K562 (cell line): ENCODE data around the gene ERAL1. TPM values are rescaled to one million over a fixed set of nuclear protein-coding genes. Genes with fewer than 3 reads are reported as not detected.

Experiments
- BRCA1 ChIP-seq, 2 experiments: fragments of 450-650 bp in 1 of 2; sonication (generic) in 1 of 2; formaldehyde crosslinking in 1 of 2; IDR thresholded peaks; 2 replicates each; pipeline versions ENCODE4 v1.5.0 to v1.6.1; 2017 to 2020; ENCODE audit warnings: mild to moderate bottlenecking in 1 of 2, missing genetic modification reagents in 1 of 2
- BRF1 ChIP-seq: IDR thresholded peaks from 3 replicates; pipeline ENCODE4 v1.6.1; 2011; ENCODE audit warnings: borderline replicate concordance, mild to moderate bottlenecking; ENCODE audit not compliant: insufficient read length; ENCODE audit errors: extremely low read depth
- DACH1 ChIP-seq: fragments of 450-650 bp; IDR thresholded peaks from 2 replicates; pipeline ENCODE4 v1.6.1; 2018; ENCODE audit not compliant: partially characterized antibody
- GATAD2A ChIP-seq: fragments of 450-650 bp; IDR thresholded peaks from 2 replicates; pipeline ENCODE4 v1.6.1; 2017
- GTF2F1 ChIP-seq: IDR thresholded peaks from 2 replicates; pipeline ENCODE4 v1.6.1; 2011; ENCODE audit warnings: low read depth, low read length, improper control_type of control experiment
- NELFE ChIP-seq: IDR thresholded peaks from 2 replicates; pipeline ENCODE4 v1.6.1; 2011; ENCODE audit warnings: mild to moderate bottlenecking; ENCODE audit not compliant: insufficient read depth, insufficient read length
- POLR2H ChIP-seq: IDR thresholded peaks from 2 replicates; pipeline ENCODE4 v1.6.1; 2016; ENCODE audit warnings: missing genetic modification characterization, low read depth, mild to moderate bottlenecking, control low read depth, missing compliant biosample characterization, moderate library complexity
- SREBF1 ChIP-seq: fragments of 150-350 bp; IDR thresholded peaks from 2 replicates; pipeline ENCODE4 v1.6.1; 2014; ENCODE audit warnings: antibody characterized with exemption, low read depth, low read length, borderline replicate concordance
- SUPT5H ChIP-seq: fragments of 450-650 bp; IDR thresholded peaks from 2 replicates; pipeline ENCODE4 v1.6.1; 2016
- ZNF184 ChIP-seq: sonication (generic); formaldehyde crosslinking; IDR thresholded peaks from 2 replicates; pipeline ENCODE4 v1.5.0; 2020; ENCODE audit warnings: missing genetic modification reagents
- ZNF197 ChIP-seq: fragments of 200-800 bp; sonication (Bioruptor generic); IDR thresholded peaks from 2 replicates; pipeline ENCODE4 v1.6.1; 2016; ENCODE audit warnings: low read depth, missing genetic modification characterization, missing compliant biosample characterization
- polyA plus RNA-seq, 8 experiments: library from polyadenylated mRNA; depleted of rRNA in 4 of 8; stranded (reverse) in 5 of 8; unstranded in 3 of 8; fragments of >200 nt; fragmentation: Nextera tagmentation in 2 of 8; fragmentation: Illumina TruSeq in 1 of 8; extraction: Ambion mirVana in 2 of 8; extraction: Trizol in 1 of 8; gene quantifications; 2 replicates each; pipeline versions ENCODE4 v1.2.1 to v1.2.3, GENCODE V29; 2011 to 2014; ENCODE audit warnings: inconsistent platforms in 1 of 8, missing spikeins in 1 of 8
- total RNA-seq, 7 experiments: library from RNA; depleted of rRNA in 6 of 7; stranded (reverse); fragments of >200 nt in 6 of 7; fragmentation: Illumina TruSeq in 2 of 7; extraction: Trizol in 2 of 7; gene quantifications; 2 replicates each; pipeline versions ENCODE4 v1.2.1 to v1.2.3, GENCODE V29; 2011 to 2021; ENCODE audit warnings: low replicate concordance in 1 of 7
- TF ChIP-seq, protein P1 (sequence below): fragments of 450-650 bp; formaldehyde crosslinking; IDR thresholded peaks from 2 replicates; pipeline ENCODE4 v1.4.0; 2022; ENCODE audit warnings: missing genetic modification characterization
- TF ChIP-seq, protein P2 (sequence below): fragments of 450-650 bp; IDR thresholded peaks from 2 replicates; pipeline ENCODE4 v1.6.1; 2016; ENCODE audit warnings: low read depth
- TF ChIP-seq, protein P3 (sequence below): fragments of 450-650 bp; conservative IDR thresholded peaks from 2 replicates; pipeline ENCODE4 v1.6.1; 2016; ENCODE audit warnings: missing genetic modification characterization, low read depth, mild to moderate bottlenecking, missing compliant biosample characterization, moderate library complexity
- TF ChIP-seq, protein P4 (sequence below): sonication (generic); formaldehyde crosslinking; IDR thresholded peaks from 2 replicates; pipeline ENCODE4 v1.8.0; 2023; ENCODE audit warnings: mild to moderate bottlenecking, missing genetic modification reagents

ERAL1 gene
- total and polyA plus RNA-seq, 9 of the 15 experiments (the other 6 are each of a cell fraction or from before 2014, with no cell fraction given), result 37.5 to 351 (median 106) TPM

DNA sequence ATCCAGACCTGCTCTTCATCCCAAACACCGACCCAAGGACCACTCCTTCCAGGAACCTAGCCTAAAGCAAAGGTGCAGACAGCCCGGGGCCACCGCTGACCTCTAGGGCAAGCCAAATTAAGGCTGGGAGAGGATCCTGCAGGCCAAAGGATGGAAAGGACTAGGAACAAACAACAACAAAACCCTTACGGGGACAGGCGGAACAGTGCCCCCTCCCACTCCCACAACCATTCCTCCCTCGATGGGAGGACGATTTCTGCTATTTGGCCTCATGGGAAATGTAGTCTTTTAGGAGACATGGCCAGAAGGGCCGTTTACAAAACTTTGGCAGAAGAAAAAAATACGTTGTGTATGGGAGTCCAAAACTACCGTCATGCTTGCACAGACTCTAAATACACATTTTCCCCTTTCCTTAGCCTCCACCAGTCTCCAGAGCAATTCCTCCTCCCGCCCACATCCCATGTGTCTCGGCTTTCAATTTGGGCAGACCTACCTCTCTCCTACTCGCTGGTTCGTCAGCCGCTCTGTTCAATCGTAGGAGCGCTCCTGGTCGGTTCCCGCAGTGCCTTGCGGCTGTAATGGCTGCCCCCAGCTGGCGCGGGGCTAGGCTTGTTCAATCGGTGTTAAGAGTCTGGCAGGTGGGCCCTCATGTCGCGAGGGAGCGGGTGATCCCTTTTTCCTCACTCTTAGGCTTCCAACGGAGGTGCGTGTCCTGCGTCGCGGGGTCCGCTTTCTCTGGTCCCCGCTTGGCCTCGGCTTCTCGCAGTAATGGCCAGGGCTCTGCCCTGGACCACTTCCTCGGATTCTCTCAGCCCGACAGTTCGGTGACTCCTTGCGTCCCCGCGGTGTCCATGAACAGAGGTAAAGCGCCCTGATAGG is at the start of gene ERAL1 (continued):
- TF ChIP-seq, protein P1, sequence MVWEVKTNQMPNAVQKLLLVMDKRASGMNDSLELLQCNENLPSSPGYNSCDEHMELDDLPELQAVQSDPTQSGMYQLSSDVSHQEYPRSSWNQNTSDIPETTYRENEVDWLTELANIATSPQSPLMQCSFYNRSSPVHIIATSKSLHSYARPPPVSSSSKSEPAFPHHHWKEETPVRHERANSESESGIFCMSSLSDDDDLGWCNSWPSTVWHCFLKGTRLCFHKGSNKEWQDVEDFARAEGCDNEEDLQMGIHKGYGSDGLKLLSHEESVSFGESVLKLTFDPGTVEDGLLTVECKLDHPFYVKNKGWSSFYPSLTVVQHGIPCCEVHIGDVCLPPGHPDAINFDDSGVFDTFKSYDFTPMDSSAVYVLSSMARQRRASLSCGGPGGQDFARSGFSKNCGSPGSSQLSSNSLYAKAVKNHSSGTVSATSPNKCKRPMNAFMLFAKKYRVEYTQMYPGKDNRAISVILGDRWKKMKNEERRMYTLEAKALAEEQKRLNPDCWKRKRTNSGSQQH (CRISPR knock-in tag), result no peak
- TF ChIP-seq NELFE, result no peak
- TF ChIP-seq POLR2H (tag), result peak; percentile 84
- peak; percentile 91 for TF ChIP-seq DACH1
- no peak for TF ChIP-seq GATAD2A
- TF ChIP-seq SUPT5H, result peak; percentile 94
- TF ChIP-seq, protein P2, sequence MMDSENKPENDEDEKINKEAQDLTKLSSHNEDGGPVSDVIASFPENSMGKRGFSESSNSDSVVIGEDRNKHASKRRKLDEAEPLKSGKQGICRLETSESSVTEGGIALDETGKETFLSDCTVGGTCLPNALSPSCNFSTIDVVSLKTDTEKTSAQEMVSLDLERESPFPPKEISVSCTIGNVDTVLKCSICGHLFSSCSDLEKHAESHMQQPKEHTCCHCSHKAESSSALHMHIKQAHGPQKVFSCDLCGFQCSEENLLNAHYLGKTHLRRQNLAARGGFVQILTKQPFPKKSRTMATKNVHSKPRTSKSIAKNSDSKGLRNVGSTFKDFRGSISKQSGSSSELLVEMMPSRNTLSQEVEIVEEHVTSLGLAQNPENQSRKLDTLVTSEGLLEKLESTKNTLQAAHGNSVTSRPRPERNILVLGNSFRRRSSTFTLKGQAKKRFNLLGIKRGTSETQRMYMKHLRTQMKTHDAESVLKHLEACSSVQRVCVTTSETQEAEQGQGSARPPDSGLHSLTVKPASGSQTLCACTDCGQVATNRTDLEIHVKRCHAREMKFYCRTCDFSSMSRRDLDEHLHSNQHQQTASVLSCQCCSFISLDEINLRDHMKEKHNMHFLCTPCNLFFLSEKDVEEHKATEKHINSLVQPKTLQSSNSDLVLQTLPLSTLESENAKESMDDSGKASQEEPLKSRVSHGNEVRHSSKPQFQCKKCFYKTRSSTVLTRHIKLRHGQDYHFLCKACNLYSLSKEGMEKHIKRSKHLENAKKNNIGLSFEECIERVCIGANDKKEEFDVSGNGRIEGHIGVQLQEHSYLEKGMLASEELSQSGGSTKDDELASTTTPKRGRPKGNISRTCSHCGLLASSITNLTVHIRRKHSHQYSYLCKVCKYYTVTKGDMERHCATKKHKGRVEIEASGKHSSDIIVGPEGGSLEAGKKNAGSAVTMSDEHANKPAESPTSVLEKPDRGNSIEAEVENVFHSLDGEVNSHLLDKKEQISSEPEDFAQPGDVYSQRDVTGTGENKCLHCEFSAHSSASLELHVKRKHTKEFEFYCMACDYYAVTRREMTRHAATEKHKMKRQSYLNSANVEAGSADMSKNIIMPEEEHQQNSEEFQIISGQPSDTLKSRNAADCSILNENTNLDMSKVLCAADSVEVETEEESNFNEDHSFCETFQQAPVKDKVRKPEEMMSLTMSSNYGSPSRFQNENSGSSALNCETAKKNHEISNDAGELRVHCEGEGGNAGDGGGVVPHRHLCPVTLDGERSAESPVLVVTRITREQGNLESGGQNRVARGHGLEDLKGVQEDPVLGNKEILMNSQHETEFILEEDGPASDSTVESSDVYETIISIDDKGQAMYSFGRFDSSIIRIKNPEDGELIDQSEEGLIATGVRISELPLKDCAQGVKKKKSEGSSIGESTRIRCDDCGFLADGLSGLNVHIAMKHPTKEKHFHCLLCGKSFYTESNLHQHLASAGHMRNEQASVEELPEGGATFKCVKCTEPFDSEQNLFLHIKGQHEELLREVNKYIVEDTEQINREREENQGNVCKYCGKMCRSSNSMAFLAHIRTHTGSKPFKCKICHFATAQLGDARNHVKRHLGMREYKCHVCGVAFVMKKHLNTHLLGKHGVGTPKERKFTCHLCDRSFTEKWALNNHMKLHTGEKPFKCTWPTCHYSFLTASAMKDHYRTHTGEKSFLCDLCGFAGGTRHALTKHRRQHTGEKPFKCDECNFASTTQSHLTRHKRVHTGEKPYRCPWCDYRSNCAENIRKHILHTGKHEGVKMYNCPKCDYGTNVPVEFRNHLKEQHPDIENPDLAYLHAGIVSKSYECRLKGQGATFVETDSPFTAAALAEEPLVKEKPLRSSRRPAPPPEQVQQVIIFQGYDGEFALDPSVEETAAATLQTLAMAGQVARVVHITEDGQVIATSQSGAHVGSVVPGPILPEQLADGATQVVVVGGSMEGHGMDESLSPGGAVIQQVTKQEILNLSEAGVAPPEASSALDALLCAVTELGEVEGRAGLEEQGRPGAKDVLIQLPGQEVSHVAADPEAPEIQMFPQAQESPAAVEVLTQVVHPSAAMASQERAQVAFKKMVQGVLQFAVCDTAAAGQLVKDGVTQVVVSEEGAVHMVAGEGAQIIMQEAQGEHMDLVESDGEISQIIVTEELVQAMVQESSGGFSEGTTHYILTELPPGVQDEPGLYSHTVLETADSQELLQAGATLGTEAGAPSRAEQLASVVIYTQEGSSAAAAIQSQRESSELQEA, result no peak
- TF ChIP-seq BRF1, result no peak
- TF ChIP-seq ZNF197 (CRISPR knock-in tag), result peak; percentile 80; the same call in 1 of the 2 replicates
- TF ChIP-seq, protein P3, sequence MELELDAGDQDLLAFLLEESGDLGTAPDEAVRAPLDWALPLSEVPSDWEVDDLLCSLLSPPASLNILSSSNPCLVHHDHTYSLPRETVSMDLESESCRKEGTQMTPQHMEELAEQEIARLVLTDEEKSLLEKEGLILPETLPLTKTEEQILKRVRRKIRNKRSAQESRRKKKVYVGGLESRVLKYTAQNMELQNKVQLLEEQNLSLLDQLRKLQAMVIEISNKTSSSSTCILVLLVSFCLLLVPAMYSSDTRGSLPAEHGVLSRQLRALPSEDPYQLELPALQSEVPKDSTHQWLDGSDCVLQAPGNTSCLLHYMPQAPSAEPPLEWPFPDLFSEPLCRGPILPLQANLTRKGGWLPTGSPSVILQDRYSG, result 0 out of 2 replicates have a peak, but pooled peaks have one; percentile 33
- no peak for TF ChIP-seq ZNF184 (CRISPR knock-in tag)
- 0 out of 2 replicates have a peak, but pooled peaks have one; percentile 70 for TF ChIP-seq GTF2F1
- TF ChIP-seq, protein P4, sequence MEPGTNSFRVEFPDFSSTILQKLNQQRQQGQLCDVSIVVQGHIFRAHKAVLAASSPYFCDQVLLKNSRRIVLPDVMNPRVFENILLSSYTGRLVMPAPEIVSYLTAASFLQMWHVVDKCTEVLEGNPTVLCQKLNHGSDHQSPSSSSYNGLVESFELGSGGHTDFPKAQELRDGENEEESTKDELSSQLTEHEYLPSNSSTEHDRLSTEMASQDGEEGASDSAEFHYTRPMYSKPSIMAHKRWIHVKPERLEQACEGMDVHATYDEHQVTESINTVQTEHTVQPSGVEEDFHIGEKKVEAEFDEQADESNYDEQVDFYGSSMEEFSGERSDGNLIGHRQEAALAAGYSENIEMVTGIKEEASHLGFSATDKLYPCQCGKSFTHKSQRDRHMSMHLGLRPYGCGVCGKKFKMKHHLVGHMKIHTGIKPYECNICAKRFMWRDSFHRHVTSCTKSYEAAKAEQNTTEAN (CRISPR knock-in tag), result no peak
- TF ChIP-seq SREBF1, result no peak
- no peak for TF ChIP-seq BRCA1 (IDR thresholded peaks at IDR 0.05)
- TF ChIP-seq BRCA1 (CRISPR knock-in tag; IDR thresholded peaks at IDR 0.05), result no peak
